GM21526 (cell line): ENCODE measurements around the gene ISM1.

Experiments
- ATAC-seq: cut with Tn5 transposase; IDR thresholded peaks from one replicate; pipeline ENCODE4 v1.9.1; 2021; ENCODE audit warnings: moderate library complexity; ENCODE audit not compliant: unreplicated experiment, low FRiP score

ISM1 gene

DNA sequence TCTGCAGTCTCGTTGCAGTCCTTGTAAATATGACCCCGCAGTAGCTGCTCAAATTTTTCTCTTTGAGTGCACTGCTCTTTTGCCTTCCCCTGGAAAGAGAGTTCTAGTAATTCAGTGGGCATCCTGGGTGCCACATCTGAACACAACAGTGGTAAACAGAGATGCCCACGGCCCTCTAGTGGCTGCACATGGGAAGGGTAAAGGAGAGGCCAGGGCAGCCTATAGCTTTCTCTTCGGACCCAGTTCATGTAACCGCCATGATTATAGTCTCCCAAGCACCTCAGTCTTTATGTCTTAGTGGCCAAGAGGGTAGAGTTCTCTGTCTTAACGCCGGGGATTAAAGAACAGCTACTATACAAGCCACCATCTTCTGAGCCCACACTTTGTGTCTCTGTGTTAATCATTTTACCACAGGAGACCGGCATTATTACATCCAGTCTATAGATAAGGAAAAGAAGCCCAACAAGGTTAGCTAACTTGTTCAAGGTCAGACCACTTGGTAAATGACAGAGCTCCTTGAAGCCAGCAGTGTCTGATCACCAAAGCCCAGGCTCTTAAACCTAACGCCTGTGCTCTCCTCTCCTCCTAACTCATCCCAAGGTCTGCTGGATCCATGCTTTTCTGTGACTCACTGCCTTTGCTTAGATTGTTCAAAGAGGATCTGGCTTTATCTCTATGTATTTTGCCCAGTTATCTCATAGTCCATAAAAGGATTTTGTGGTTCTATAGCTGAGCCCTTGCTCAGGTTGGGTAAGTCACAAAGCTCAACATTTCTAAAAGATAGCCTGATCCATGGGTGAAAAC is 81.8 kb downstream of the ISM1 start:
- peak; percentile 85 for ATAC-seq

DNA sequence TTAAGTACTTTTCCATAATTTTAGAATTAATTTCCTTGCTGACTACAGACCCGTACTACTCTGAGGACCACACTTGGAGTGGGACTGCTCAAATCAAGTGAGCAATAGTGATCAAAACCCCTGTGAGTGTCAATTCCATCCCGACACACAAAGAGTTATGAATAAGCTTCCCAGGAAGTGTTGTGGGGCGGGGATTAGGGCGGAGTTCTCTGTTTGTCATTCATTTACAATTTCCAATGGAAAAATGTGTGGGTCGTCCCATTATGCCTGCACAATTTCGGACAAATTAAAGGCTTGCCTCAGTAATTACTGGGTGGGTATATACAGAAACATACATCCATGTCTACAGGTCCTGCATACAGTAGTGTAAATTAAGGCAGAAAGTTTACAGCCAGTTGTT is 84.2 kb downstream of the ISM1 start:
- no peak for ATAC-seq

DNA sequence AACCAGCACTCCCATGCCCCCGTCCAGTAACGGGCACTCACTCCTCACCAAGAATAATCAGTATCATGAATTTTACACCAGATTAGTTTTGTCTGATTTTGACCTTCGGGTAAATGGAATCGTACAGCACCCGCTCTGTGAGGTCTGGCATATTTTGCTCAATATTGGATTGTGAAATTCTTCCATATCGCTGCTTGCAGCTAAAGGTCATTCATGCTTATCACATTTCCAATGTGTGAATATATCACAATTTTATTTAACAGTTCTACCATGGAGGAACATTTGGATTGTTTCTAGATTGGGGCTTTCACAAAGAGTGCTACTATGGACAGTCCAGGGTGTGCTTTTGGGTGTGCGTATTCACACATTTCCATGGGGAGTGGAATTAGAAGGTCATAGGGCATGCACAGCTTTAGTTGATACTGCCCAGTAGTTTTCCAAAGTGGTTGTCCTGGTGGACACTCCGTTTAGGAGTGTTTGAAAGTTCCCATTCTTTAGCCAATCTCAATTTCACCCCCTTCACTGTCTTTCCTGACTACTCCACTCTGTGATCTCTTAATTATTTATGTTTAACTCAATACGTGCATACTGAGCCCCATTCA is 86.6 kb downstream of the ISM1 start:
- no peak for ATAC-seq

DNA sequence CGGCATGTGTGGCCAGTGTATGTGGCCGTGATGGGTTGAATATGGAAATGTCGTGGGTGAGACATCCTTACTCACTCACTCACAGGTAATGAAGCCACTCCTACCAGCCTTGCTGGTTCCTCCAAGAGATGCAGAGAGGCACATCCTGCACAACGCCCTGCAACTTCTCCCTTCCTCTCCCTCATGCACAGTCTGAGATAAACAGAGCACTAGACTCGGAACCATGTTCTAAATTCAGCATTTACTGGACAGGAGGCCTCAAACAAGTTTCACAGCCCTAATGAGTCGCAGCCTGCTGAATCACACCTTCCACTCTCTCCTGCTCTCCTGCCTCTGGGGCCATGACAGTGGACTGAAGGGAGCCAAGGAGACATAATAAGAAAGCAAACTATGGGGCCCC is 91.2 kb downstream of the ISM1 start:
- no peak for ATAC-seq

DNA sequence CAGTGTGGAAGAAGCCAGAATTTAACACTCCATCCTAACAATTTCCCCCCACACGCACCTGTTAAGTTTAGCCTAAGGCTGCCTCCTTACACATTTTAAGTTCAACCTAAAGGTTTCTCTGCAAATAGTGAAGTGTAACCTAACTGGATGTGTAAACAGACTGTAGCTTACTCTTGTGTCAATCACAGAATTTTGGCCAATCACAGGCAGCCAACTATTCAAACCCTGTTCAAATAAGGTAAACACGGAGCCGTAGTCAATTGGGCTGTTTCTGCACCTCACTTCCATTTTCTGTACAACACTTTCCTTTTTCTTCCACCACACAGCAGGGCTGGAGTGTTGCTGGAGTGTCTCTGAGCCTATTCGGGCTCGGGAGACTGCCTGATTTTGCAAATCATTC is 92.1 kb downstream of the ISM1 start:
- ATAC-seq = no peak

DNA sequence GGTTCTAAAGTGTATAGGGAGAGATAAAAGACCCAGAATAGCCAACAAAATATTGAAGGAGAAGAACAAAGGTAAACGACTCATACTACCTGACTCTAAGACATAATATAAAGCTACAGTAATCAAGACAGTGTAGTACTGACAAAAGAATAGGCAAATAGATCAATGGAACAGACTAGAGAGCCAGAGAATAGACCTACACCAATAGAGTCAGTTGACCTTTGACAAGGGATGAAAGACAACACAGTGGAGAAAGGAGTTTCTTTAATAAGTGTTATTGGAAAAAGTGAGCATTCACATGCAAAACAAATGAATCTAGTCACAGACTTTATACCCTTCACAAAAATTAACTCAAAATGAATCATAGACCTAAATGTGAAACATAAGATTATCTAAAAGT is 96.4 kb downstream of the ISM1 start:
- no peak for ATAC-seq

DNA sequence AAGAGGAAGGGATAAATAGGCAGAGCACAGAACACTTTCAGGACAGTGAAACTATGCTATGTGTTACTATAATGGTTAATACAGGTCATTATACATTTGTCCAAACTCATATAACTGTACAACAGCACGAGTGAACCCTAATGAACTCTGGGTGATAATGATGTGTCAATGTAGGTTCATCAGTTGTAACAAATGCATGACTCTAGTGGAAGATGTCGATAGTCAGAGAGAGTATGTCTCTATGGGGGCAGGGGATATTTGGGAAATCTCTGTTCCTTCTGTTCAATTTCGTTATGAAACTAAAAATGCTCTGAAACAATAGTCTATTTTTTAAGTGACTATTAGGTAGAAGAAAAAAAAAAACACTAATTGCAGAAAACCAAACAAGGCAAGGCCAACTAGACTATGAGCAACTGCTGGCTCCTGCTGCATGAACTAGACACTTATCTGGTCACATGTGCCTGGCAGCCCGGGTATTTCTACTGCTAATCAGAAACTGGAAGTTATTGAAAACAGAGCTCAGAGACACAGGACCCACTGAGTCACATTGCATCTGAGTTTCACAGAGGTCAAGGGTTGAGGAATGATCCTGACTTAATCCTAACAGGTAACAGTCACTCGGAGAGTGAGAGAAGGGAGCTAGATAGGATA is 97.9 kb downstream of the ISM1 start:
- no peak for ATAC-seq

DNA sequence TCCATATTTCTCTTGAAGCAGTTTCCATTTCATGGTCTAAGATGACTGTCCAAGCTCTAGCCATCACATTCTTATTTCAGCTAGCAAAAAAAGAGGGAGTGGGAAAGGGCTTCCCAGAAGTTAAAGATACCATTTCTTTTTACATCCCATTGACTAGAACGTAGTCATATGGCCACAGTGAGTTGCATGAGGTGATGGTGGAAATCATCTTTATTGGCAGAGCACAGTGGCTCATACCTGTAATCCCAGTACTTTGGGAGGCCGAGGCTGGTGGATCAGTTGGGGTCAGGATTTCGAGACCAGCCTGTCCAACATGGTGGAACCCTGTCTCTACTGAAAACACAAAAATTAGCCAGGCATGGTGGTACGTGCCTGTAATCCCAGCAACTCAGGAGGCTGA is 99.6 kb downstream of the ISM1 start:
- ATAC-seq = no peak

DNA sequence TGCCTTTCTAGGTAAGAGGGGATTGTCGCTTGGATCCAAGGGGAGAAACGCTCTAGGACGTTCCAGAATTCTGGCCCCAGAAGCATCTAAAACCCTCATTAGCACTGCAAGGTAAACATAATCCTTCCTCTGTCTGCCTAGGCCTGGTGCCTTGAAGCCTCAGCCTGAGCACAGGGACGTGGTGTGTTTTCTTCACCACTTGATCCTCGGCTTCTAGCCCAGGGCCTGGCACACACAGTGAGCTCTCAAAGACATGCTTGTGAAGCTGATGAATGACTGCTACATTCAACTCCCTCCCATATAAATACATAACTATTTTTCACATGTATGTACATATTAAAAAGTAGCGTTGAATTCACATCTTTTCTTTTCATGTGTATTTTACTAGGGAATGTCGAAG is 100.3 kb downstream of the ISM1 start:
- ATAC-seq = no peak

DNA sequence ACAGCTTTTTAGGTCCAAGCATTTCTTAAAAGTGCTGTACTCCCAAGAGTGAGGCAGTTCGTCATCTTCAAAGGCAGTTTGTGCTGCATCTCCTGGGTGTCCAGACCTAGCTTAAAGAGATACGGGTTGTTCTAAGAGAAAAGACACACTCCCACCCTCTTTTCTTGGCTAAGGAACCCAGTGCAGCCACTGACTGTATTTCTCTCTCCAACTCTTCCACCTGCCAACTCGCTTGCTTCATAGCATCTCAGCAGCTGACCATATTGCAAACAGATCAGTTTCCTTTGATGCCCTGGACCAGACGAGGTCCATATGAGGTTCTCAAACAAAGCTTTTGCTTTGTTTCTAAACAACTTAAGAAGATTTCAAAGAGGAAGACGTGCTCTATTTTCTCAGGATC is 101.1 kb downstream of the ISM1 start:
- ATAC-seq = no peak

DNA sequence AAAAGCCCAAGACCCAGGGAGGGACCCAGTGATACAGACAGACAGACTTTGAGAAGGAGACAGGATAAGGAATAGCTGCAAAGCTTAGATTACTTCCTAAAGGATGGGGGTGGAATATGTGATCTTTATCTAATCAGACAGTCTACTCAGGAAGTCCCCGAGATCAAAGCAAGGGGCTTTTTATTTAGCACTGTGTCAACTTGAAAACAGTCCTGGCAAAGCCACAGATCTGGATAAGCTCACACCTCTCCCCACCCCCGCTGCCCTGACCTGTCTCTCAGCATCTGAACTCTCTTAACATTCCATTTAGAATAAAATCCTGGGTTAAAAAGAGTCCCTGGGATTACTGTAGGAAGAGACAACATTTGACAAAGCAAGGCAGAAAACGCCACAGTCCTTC is 101.5 kb downstream of the ISM1 start:
- no peak for ATAC-seq

DNA sequence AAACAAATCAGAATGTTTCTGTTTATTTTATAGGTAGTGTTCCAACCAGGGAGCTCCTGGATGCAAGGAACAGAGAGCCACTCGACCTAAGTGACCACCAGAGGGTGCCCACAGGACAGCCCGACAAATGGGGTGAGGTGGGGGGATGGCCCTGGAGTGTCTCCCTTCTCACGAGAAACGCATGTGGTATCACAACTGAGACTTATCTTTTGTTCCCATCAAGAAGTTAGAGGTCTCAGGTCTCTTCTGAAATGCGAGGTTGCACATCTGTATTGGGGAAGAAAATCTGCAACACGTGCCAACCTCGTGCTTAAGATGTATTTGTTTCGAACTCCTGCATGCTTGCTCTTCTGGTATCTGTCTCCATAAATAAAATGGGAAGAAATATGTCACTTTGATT is 104.0 kb downstream of the ISM1 start:
- no peak for ATAC-seq

DNA sequence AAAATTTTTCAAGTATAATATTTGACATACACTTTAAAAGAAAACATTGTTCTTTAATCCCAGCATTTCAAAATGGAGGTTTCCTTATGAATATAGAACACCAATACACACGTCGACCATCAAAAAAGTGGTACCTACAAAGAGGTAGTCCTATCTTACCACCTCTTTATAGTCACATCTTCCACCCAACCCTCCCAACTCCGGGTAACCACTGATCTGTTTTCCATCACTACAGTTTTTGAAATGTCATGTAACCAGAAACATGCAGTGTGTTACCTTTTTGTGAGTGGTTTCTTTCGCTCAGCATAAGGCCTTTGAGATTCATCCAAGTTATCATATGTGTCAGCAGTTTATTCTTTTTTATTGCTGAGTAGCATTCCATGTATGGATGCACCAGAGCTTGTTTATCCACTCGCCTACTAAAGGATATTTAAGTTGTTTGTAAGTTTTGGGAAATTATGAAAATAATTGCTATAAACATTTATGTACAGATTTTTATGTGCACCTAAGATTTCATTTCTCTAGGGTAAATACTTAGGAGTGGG is 104.8 kb downstream of the ISM1 start:
- ATAC-seq = no peak

DNA sequence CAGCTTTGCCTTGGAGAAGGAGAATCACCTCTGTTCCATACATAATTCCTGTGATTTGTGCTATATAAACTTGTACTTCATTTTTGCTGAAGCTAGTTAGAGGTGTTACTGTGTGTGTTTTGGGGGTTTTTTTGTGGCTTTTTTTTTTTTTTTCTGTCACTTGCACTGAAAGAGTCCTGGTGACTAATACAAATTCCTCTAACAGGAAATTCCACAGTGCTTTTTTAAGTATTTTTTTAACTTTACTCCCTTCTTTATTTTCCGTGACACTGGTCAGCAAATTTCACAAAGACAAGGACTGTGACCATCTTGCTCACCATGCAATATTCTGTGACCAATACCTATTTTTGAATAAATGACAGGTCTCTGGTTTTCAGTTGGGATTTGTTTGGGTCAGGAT is 110.5 kb downstream of the ISM1 start:
- ATAC-seq = no peak

DNA sequence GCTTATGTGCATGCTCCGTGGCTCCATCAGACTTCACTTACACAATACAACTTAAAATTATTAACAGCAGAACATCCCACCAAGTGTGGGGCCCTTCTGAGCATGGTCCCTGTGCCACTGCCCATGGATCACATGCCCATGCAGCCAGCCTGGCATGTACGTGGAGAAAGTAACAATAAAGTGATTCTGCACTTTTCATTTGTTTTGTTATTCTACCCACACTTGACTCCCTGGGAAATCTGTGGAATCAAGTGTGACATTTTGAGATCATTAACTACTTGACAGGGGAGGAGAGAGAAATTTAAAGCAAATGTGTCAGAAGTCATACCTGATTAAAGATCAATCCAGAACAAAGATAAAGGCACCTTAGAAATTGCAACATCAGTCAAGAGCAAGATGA is 112.0 kb downstream of the ISM1 start:
- no peak for ATAC-seq

DNA sequence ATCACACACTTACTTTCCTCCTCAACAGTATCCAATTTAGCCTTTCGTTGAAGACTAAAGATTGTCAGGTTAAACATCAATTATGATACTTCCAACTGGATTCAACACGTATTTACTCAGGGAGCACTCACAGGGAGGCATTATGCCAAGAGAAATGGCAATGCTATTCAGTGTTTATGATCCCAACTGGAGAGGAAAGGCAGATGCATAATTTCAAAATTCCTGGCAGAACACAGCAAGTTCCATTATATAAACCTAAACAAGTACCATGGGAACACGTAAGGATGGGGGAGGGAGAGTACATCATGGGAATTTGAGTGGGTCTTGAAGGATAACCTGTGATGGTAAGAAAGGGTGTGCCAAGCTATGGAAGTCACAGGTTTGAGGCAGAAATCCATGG is 112.7 kb downstream of the ISM1 start:
- no peak for ATAC-seq

DNA sequence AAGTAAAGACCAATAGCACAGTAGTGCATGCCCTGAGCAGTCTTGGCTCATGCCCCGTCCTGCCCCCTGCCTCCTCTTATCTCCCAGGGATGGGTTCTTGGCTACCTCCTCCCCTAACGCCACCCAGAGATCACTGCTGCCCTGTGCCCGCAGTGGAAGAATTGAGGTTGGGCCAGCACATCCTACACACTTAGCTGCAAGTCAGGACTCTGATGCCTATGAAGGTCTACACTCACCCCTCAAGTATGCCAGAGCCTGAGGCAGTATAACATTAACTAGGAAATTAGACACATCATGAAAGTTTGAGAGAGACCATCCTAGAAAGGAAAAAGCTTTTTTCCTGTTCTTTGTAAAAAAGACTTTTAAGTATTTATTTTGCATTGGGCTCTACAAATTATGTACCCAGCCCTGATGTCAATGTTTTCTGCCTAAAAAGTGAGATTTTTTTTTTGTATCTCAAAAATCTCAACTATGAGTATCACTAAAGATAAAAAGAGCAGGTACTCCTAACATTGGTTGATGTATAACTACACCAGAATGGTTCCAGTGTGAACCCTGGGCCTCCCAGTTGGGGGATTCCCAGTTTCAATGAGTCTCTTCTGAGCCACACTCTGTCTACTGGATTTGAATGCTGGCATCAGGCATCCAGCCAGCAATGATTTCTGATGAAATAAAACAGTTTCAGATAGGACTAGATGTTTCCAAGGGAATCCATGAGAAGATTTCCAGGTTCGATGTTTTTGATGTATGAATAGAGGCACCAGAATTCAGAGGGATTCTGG is 115.4 kb downstream of the ISM1 start:
- ATAC-seq = no peak

DNA sequence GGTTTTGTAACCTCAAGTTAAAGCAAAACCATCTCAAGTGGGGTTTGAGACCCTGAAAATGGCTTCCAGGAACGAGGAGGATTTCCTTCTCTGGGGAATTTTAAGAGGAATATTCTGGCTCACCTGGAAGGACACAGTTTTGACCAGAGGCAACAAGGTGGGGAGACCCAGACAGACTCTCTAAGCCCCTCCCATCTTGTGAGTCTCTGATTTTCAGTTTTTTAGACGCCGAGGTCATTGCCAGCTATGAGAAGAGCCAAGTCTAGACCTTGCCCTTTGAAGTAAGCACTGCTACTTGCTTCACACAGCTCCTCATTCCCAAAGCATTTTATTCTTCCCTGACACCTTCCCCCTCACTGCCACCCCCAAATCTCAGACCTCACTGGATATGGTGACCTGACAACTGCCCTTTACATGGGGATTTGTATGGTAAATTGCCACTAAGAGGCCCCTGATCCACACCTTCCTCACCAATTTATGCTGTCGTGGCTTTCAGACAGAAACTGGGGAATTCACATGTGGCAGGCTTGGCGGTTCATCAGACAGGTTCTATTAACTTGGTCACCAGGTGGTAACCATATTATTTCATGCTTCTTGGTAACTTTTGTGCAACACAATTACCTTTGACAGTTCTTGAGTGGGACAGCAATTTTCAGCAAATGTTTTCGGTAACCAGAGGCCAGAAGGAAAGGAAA is 116.2 kb downstream of the ISM1 start:
- ATAC-seq = no peak

DNA sequence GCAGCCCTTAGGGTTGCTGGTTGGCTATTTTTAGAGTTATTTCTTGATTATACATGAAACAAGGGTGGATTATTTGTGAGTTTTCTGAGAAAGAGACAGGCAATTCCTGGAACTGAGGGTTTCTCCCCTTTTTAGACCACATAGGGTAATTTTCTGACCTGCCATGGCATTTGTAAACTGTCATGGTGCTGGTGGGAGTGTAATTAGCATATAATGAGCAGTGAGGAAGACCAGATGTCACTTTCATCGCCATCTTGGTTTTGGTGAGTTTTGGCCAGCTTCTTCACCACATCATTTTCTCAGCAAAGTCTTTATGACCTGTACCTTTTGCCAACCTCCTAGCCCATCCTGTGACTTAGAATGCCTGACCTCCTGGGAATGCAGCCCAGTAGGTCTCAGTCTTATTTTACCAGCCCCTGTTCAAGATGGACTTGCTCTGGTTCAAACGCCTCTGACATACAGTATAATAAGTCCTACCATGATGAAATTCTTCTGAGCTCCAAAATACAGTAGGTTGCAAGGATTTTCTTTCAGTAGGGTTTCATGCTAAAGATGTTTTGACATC is 117.1 kb downstream of the ISM1 start:
- no peak for ATAC-seq

DNA sequence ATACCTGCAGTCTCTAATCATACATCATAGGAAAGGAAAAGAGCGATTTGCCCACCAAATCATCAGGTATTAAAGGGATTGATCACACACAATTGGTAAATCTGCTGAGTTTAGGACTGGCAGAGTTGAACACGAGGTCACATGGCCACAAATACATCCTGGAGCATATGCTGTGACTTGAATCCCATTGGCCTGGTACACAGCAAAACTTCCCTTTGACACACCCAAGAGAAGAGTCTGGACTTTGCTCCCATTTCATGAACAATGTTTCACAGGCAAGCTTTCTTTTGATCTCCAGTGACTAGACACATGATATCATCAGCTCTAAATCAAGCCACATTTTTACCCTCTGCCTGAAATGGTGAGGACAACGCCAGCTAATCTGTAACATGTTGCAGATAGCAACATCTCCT is 117.9 kb downstream of the ISM1 start:
- ATAC-seq = no peak
